ENCODE results near the gene FAXC.

The FAXC gene

DNA sequence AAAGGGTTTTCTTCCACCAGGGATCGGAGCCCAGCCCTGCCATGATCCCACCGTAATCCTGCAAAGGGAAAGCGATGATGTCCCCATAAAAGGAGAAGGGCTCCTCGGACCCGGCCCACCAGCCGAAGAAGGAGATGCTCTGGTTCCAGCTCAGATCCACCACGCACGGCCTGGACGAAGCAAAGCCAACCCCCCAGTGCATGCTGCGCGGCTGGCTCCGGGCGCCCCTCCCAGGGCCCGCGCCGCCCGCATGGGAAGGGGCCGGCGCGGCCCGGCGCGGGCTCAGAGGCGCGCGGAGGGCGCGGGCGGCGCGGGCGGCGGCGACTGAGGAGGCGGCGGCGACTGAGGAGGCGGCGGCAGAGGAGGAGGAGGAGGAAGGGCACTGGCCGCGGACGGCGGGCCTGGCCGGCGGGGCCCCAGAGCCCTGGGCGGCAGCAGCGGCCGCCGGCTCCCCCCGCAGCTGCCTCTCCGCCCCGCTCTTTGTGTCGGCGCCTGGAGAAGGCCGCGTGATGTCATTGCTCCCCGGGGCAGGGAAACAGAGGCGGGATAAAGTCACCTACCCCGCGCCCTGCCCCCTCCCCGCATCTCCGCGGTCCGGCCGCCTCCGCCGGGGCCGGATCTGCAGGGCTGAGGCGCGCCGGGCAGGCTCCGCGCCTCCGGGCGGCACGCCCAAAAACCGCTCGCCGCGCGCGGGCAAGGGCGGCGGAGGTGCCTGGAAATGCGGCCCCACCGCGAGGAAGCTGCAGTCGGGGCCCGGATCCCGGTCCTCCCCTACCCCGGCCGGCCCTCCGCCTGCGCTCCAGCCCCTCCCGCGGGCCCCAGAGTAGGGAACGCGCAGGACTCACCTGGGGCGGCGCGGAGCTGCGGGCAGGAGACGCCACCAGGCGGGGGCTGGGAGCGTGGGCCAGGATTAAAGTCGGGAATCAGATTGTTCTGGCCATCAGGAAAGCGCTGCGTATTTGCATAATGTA, at the start of gene FAXC:
Gene FAXC, minus strand, starts transcription at position 504 of the 971 bp plus-strand sequence. Its CDS starts 302 bp downstream, at position 202.
- DNase-seq (ENCODE audit: low spot score), result peak; percentile 88

DNA sequence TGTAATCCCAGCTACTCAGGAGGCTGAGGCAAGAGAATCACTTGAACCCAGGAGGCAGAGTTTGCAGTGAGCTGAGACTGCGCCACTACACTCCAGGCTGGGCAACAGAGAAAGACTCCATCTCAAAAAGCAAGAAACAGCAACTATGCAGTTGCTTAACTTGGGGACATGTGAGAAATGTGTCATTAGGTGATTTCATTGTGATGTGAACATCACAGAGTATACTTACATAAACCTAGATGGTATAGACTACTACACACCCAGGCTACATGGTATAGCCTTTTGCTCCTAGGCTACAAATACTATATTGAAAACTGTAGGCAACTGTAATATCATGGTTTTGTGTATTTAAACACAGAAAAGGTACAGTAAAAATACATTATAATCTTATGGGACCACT, 47.8 kb upstream of the FAXC start:
- DNase-seq (ENCODE audit: low spot score), result no peak

DNA sequence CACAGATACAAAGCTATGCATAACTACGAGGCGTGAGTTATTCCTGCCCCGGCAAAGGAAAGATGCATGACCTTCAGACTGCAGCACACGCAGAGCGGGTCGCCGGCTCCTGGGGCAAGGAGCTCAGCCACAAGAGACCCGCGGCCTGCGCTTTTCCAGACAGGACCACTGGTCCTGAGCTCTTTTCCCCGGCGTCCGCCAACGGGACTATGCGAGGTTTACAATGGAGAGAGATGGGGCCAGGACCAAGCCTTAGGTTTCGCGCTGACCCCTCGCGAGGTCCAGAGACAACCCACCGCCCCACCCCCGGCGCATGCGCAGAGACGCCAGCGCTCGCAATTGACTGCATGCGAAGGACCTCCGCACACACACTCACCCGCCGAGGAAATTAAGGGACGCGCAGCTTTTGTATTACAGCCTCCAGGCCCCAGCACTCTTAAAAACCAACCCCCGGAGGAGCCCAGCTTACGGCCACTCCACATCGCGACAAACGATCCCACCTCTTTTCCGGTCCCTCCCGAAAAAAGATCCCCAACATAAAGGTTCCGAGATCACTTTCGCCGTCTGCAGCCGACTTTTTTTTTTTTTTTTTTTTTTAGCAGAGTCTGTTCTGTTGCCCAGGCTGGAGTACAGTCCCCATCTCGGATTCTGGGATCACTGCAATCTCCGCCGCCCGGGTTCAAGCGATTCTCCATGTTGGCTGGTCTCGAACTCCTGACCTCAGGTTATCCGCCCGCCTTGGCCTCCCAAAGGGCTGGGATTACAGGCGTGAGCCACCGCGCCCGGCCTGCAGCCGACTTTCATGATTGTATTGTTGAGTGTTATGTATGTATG, 44.4 kb upstream of the FAXC start, which contains the start of gene COQ3:
Gene COQ3, minus strand, starts transcription at position 498 of the 834 bp plus-strand sequence. Its CDS starts 16 bp downstream, at position 482.
- DNase-seq (ENCODE audit: low spot score), result peak; percentile 92

DNA sequence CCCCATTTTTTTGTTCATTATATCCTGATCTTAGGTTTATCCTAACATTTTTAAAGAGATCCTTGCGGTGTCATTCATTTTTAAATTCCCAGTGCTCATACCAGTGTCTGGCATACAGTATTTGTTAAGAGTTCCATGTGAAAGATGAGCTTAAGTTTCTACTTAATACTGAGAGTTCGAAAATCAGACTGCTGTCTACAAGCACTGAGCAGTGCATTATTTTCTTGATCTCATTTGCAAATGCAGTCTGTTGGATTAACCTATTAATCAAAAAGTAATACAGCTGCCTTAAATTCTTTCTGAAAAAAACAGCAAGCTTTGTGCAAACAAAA, 43.9 kb upstream of the FAXC start:
- DNase-seq (ENCODE audit: low spot score), result no peak

DNA sequence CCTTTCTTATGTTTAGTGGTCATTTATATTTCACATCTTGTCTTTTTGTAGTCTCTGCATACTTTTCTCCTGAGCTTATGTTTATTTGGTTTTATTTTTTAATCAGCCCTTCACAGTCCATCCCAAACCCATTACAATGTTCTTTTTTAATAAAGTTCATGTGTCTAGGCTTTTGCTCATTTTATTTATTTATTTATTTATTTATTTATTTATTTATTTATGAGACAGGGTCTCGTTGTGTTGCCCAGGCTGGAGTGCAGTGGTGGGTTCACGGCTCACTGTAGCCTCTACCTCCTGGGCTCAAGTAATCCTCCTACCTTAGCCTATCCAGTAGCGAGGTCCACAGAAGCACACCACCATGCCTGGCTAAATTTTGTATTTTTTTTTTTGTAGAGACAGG, 41.4 kb upstream of the FAXC start:
- no peak for DNase-seq (ENCODE audit: low spot score)

DNA sequence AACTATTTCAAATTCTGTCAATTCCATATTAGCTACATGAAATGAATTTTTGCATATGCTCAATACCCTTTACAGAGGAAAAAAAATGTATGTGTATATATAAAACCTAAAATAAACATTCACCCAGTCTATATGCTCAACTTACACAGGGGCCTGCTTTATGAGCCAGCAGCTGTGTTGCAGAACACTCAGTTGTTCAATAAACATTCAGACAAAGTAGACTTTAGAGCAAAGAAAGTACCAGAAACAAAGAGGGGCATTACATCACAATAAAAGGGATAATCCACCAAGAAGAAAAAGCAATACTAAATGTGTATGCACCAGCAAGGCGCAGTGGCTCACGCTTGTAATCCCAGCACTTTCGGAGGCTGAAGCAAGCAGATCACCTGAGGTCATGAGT, 35.0 kb upstream of the FAXC start:
- DNase-seq (ENCODE audit: low spot score), result no peak

DNA sequence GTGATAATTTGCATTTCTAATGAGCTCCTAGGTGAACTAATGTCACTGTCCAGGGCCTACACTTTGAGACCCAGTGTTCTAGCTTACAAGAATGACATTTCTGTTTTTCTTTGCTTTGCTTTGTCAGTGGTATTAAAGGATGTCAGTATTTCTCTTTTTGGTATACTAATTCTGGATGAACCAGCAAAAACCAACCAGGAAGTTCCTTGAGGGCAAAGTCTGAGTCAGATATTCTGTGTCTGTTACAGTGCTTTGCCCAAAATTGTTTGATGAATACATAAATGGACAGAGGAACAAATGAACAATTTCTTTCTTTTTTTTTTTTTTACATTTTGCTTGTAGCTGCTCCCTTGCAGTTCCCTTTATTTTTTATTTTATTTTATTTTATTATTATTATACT, 29.2 kb upstream of the FAXC start:
- no peak for DNase-seq (ENCODE audit: low spot score)

DNA sequence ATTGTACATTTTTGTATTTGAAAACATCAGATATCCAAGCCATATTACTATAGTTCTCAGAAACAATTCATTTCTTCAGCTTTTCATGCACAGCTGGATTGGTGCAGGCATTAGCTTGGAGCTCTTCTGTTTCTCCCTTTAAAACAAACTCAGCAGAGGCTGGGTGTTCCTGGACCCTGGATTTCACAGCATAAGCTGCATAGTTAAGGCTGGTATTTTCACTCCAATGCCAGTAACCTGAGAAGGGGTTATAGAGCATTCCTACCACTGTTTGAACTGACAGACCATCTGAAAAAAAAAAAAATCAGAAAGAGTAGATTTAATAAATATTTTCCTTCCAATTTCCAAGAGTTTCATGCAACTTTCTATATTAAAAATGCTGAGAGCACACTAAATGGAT, 20.1 kb upstream of the FAXC start:
- no peak for DNase-seq (ENCODE audit: low spot score)

DNA sequence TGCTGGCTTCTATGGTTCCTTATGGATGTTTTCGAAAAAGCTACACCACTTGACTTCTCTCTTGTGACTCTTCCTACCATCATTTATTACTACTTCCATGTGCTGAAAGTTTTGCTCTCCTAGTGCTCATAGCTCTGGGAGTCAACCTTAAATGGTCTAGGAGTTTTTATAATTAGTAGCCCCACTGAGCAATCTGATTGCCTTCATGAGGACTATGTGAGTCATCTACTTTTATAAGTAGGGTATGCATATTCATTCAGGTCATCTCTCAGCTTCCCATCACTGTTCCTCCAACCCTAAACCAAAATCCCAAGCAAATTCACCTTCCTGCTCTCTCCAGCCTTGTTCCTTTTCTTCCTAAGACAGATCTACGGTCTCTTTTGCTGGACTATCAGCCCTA, 17.4 kb upstream of the FAXC start:
- no peak for DNase-seq (ENCODE audit: low spot score)

DNA sequence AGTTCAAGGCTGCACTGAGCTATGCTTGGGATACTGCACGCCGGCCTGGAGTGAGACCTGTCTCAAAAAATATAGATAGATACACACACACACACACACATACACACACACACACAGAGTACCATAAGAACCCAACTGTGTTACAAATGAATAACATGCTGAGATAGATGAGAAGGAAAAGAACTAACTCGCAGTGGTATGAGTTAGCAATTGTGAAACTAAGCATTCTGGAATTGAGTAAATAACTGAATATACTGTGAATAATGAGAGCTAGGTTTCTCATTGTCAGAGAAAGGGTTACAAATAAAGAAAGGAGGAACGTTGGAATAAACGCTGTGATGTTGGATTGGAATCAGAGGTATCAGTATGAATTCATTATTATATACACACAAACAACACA, 14.6 kb upstream of the FAXC start:
- DNase-seq (ENCODE audit: low spot score), result no peak

DNA sequence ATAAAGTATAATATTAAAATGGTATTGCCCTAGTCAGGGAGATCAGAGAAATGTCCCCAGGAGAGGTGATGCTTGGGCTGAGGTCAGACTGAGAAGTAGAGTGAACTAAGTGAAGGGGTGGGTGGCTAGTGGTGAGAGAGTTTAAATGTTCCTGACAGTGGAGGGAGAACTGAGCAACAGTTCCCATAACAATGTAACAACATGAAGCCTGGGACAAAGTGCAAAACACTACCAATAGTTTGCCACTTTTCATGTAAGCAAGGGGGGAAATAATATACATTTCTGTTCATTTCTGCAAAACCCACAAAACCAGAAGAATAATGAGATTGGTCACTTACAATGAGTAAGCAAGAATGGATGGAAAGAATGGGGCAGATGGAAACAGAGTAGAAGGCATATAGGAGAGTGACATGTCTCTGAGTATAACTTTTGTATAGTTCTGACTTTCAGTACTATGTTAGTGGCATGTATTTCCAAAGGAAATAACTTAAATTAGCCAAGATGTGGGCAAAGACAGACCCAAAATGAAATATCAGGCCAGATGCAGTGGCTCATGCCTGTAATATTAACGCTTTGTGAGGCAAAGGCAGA, 13.3 kb upstream of the FAXC start:
- DNase-seq (ENCODE audit: low spot score), result no peak

DNA sequence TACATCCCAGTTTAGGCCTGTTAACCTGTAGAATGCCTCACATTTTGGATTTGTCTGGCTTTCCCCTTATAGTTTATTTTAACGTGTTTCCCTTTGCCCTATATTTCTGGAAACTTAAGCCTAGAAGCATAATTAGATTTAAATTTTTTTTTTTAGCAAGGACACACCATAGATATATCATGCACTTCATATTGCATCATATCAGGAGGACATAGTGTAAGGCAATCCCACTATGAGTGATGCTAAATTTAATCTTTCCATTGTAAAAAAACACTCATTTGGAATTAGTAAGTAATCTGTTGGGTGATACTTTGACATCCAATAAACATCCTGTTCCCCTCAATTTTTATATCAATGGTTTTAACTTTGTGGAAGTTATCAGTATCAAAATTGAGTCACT, 10.3 kb upstream of the FAXC start:
- no peak for DNase-seq (ENCODE audit: low spot score)

DNA sequence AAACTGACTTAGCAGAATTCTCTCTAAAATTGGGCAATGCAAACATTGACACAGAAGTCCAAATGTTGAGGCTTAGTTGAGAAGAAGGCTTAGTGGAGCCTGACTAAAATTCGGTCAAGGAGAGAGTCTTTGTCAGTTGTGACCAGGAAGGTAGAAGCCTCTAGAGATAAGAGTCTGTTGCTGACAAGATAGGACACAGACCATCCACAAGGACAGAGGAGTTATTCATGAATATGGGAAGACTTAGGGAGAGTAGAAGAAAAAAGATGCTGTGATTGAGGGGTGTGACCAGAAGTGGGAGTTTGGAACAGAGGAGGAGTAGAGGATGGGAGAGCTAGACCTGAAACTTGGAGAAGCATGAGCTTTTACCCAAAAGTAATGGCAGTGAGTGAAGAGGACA, 7.2 kb upstream of the FAXC start:
- DNase-seq (ENCODE audit: low spot score), result no peak

DNA sequence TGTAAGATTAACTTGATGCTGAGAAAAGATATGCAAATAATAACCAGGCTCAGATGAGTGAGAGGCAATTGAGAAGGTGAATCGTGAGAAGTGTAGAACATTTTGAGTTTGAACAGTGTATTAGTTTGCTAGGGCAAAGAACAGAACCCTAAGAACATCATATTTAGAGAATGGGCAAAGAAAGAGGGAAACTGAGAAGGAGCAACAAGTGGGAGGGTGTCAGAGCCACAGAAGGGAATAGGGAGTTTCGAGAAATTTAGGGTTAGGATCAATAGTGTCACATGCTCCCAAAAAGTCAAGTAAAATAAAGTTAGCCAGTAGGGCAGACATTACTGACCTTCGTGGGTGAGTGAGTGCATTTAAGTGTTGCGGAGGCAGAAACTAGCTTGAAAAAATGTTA, 5.5 kb upstream of the FAXC start:
- DNase-seq (ENCODE audit: low spot score), result no peak

DNA sequence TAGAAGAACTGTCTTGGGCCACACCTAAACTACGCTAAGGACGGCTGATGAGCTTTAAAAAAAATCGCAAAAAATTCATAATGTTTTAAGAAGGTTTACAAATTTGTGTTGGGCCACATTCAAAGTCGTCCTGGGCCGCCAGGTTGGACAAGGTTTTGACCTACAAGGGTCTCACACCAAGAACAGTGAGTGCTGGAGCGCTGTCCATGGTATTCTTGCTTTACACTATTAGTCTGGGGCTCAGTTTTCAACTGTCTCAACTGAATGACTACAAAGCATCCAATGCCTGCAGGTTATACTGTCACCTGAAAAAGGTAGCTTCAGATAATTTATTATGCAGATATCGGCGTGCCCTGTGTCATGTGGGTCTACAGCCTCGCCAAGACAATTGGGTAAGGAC, 3.7 kb upstream of the FAXC start:
- no peak for DNase-seq (ENCODE audit: low spot score)

DNA sequence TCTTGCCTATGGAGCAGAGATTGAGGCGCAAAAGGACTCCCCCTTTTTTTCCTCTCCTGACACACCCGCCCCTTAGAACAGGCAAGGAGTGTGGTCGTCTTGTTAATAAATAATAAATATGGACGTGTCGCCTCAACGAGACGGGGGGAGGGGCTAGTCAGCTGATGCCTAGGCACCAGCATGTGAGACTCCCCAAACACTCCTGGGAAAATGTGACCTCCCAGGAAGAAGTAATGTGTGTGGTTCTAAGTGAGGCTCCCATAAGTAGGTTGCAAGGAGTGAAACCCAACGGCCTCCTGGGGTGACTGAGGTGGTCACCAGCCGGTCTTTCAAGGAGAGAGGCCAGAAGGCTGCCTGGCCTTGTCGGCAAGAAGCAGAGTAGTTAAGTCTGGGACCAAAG, 1.1 kb upstream of the FAXC start:
- no peak for DNase-seq (ENCODE audit: low spot score)

DNA sequence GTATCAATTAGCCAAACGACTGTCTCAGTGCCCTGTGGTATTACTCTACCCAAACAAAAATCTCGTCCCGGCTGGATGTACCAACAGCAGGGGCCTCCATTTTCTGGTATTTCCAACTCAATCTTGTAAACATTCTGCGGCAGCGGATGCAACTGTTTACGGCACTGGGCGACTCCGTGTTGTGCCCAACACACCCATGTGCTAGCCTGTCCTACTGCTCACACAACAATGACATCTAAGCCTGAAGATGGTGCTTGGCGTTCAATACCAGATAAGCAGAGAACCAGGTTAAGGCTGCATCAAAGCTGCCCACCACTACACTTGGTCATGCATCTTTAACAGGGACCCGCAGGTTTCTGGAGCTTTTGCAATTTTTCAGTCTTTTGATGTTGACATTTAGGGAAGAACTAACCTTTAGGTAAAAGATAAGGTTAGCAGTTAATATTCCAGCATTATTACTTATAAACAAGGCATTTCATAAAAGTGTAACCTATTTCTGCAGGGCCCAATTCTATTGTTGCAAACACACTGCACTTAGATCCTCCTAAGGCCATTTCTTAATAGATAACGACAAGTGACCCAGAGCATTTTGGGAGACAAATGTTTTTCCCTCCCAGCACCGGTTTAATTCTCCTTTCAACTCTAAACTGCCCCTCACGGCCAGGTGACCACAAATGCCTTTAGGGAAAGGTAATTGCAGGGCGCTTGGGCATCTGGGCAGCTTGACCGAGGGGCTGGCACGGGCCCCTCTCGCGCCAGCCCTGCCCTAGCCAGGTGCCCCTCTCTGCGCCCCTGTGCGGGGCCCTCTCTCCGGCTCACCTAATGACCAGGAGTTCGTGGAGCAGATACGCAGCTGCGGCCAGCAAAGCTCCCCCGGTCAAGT, 945 bp downstream of the FAXC start:
- DNase-seq (ENCODE audit: low spot score), result peak; percentile 39

DNA sequence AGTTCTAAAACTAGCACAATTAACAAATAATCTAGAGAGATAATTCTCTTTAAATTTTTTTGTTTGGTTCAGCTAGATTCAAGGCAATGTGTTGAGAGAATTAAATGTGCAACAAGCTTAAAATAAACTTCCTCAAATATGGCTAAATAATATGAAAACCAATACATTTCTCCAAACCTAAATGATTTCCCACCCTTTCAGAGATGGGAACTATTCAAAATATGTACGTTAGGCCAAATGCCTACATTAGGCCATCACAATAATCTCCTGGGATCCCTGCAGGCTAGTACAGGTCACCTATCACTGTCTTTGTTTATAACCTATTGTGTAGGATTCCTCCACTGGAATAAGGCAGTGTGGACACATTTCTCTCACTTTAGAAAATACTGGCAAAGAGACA, 1.7 kb downstream of the FAXC start:
- no peak for DNase-seq (ENCODE audit: low spot score)

DNA sequence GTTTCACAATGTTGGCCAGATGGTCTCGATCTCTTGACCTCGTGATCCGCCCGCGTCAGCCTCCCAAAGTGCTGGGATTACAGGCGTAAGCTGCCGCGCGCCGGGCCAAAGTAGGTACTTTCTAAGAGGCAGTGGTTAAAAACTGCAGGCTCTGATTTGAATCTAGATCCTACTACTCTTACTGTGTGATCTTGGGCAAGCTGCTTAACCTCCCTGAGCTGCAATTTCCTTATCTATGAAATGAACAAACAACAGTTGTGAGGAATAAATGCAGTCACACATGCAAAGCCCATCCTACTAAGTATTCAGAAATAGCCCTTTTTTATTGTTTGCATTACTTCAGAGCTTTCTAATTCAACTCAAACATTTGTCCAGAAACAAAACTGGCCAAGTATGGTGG, 2.9 kb downstream of the FAXC start:
- DNase-seq (ENCODE audit: low spot score), result no peak

DNA sequence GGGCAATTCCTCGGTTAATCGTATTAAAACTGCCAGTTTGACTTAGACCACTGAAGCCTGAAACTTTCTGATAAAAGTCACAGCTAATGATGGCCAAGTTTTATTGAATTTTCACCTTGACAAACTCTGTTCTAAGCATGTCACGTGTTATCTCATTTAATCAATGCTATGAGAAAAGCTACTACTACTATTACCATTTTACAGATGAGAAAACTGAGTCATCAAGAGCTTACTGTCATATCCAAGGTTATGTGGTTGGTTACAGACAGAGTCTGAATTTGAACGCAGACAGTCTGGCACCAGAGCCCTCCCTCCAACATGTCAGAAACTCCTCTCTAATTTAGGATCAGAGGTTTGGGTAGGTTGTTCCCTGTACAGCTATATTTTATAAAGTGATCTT, 4.3 kb downstream of the FAXC start:
- no peak for DNase-seq (ENCODE audit: low spot score)

DNA sequence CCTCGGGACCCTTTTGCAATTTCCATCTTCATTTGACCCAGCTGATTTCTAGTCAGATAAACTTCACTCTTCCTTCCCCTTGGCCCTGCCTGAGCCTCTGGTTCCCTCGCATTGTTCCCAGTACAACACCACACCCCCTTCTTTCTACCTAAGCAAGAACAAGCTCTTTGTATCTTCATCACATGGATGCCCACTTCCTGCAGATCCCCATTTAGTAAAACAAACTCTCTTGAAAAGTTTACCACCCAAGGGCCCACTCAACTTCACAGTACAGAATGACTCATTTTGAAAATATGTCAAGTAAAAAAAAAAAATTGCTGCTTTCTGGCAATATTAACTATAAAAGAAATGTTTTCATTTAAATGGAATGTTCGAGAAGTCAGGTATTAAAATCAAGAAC, 5.2 kb downstream of the FAXC start:
- DNase-seq (ENCODE audit: low spot score), result no peak

Measured in D341Med (cell line).